ENCODE data around the gene TRABD2A. TPM values are rescaled to one million over a fixed set of nuclear protein-coding genes. Genes with fewer than 3 reads are reported as not detected.

The TRABD2A gene
- total RNA-seq, 1 donor from 2014 or later: 2.1 TPM

DNA sequence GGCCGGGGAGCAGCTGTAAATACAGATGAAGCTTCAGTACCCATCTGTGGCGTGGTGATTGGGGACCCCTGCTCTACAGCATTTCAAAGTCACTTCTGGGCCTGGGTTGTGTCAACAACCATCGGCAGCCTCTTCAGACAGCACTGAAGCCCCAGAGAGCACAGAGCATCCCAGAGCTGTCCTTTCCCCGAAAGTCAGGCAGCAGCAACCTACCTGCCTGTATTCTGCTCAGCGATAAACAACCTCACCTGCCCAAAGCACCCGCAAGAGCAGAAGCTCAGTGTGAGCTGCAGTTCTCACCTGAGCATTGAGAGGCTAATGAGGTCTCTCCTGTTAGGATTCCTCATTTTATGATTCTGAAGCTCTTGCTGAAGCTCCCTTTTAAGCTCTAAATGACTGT lies 19.3 kb downstream of the TRABD2A start:
- DNase-seq (ENCODE audit: low spot score): no peak
- ATAC-seq: no peak

DNA sequence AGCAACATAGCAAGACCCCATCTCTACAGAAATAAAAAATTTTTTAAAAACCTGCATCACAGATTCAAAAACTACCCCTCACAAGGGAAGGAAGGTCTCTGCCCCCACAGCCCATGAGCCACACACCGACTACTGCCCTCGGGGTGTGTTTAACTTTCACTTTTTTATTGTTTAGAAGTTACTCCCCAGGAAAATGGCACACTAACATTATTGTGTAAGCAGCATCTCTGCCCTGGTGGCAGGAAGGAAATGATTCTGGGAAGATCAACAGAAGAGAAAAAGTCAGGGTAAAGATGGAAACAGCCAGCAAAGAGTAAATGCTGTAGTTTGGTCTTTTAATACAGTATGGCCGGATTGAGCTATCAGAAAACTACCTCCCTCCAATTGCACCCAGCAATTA lies 21.9 kb downstream of the TRABD2A start:
- DNase-seq (ENCODE audit: low spot score): no peak
- ATAC-seq: no peak
- intact Hi-C loops (cut with DNase I): no loop called here

More for the DNA sequence above, 19.3 kb downstream of the TRABD2A start:
- intact Hi-C loops (cut with DNase I): no loop called here

DNA sequence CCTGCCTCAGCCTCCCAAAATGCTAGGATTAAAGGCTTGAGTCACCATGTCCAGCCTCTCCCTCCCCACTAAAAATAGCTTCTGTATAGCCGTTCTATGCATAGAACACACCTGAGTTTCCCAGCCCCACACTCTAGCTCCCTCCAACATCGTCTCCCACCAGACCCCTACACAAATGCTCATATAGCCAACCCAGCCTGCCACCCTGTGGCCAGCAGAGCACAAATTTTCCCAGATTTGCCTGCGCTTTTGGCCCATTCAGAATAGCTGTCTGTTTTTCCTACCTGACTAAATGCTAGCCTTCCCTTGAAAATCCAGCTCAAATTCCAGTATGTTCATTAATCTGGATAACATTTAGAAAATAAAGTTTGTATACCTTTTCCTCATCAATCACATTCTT lies 22.8 kb downstream of the TRABD2A start:
- DNase-seq (ENCODE audit: low spot score) (peak; percentile 19), ATAC-seq (no peak)
- intact Hi-C loops (cut with DNase I): no loop called here

DNA sequence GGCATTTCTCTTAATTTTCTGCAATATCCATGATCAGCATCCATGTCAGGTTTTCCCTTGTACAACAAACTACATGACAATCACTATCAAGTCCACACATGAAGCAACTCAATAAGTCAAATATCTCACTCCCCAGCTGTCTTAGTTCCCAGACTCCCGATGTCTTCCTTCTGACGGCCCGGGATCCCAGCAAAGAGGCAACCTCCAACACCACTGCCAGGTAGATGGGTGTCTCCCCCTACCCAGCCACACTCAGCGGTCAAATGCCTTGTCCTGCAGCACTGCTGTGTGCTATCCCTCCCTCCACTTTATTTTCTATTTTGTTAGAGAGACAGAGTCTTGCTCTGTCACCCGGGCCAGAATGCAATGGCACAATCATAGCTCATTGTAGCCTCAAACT lies 23.3 kb downstream of the TRABD2A start:
- intact Hi-C loops (cut with DNase I): no loop called here
- ATAC-seq (no peak), DNase-seq (ENCODE audit: low spot score) (peak; percentile 10)

DNA sequence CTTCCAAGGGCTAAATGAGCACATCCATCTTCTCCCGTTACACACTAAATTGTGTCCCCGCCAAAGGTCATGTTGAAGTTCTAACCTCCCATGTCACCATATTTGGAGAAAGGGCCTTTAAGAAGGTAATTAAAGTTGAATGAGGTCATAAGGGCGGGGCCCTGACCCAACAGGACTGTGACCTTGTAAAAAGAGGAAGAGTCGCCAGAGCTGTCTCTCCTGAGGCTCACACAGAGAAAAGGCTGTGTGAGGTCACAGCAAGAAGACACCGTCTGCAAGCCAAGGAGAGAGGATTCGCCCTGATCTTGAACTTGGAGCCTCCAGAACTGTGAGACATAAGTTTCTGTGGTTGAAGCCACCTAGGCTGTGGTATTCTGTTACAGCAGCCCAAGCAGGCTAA lies 24.1 kb downstream of the TRABD2A start:
- DNase-seq (ENCODE audit: low spot score): no peak
- intact Hi-C loops (cut with DNase I): no loop called here
- ATAC-seq: no peak

DNA sequence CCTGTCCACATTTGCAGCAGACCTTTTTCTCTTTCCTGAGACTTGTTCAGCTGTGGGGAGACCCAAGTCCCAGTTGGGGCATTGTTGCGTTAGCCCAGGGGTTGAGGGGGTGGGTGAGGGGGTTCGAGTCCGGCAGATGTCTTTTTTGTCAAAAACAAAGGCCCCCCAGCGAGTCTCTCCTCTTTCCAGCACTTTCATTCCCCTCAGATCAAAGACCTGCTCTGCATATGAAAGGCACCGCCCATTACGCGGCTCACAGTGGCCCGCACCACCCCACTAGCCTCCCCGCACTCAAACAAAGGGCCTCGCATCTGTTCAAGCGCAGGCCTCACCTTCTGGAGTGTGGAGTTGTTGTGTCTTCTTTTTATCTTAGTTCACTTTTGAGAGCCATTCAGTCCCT lies 25.2 kb downstream of the TRABD2A start:
- DNase-seq (ENCODE audit: low spot score): peak; percentile 8
- intact Hi-C loops (cut with DNase I): no loop called here
- no peak for ATAC-seq

DNA sequence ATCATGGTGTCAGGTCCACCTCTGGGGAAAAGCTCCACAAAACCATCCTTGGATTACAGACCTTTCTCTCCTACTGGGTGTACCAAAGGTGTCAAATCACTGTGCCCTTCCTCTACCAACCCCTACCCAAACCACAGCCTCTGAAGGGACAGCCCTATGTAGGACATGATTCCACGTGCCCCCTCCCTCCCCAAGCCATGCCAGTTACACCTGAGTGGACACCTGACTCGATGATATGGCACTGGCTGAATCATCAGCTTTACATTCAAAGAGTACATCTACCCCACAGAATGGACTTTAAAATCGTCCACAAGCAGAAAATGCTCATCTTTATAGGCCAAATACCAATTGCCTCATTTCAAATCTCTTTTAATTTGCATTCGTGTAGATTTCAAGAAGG lies 26.0 kb downstream of the TRABD2A start:
- intact Hi-C loops (cut with DNase I): no loop called here
- peak; percentile 21 for DNase-seq (ENCODE audit: low spot score)

DNA sequence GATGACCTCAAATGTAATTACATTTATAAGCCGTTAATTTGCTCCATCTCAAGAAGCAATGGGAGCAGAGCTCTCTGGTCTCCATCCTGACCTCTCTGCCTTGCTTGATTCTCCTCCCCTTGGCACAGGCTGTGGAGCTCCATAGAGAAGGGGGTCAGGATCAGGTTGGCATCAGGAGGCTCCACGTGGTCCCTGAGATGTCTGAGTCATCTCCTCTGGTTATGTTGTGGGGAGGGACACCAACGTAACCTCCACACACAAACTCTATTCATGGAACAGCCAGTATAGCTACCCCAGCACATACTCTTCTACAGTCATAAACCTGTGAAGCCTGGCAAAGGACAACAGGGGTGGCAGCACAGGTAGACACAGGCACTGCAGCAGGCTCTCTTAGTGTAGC lies 29.0 kb downstream of the TRABD2A start:
- intact Hi-C loops (cut with DNase I): no loop called here
- DNase-seq (ENCODE audit: low spot score): no peak
- ATAC-seq: no peak

More for the DNA sequence above, 26.0 kb downstream of the TRABD2A start:
- no peak for ATAC-seq

DNA sequence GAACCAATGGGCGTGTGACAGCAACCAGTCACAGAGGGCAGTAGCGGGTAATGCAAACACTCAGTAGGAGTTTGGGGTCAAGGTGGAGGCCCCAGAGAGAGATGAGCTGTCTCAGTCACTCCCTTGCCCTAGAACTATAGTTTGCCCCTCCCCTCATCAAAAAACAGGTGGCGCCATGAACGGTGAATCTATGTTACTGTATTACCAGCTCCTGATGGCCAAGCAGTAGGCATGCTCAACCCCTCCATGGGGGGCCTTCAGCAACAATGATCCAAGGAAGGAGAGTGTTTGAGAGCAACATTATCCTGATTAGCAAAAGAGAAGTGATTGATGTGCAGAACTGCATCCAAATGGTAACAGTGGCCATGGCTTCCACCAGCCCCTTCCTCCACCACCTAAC lies 30.4 kb downstream of the TRABD2A start:
- DNase-seq (ENCODE audit: low spot score): peak; percentile 25
- intact Hi-C loops (cut with DNase I): no loop called here
- ATAC-seq: no peak

DNA sequence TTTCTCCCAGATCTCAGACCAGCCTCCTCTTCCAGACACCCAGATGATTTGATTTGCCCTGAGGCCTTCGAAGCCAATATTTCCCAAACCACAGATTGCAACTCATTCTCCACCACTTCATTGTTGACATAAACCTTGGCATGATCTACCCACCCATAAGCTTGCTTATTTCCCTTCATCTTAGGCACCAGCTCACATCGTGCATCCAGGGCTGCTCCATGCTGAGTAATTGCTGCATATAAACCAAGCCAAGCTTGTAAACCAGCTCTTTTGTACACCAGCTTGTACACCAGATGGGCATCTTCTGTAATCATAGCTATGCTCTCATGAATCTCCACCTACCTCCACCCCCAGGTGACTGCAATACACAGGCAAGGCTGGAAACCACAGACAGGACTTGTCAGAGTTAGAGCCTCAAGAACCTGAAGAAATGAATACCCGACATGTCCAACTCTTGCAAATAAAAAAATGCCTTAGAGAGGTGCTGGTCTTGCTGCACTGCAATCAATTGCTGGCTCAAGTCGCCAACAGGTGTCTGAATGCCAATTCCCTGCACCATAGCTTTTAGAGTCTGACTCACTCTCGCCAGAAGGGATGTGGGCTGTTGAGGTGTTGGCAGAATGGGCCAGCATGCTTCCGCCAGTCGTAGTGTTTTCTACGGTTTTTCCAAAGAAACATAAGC lies 31.5 kb downstream of the TRABD2A start:
- intact Hi-C loops (cut with DNase I): no loop called here
- DNase-seq (ENCODE audit: low spot score) (peak; percentile 15), ATAC-seq (no peak)

DNA sequence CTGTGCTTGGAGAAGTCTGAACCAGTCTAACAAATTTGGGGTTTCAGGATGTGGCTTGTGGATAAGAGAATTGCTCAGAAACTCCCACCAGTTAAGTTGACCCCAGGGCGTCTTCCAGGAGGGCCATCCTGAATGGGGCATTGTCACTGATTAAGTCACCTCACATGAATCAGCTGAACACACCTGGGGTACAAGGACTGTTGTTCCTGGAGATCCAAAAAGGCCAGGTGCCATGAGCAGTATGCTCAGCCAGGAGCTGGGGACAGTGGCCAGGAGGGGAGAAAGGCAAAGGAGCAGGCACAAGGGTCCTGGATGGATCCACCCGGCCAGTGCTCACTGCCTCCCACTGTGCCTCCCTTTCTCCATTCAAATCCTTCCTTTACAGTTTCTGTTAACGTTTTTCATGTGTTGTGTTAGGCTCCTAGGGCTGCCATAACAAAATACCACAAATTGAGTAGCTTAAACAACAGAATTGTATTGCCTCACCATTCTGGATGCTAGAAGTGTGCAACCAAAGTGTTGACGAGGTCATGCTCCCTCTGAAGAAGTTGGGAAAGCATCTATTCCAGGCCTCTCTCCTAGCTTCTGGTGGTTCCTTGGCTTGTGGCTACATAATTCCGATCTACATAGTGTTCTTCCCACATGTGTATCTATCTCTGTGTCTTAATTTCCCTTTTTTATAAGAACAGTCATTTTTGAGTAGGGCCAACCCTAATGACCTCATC lies 33.4 kb downstream of the TRABD2A start:
- ATAC-seq: no peak
- intact Hi-C loops (cut with DNase I): no loop called here
- DNase-seq (ENCODE audit: low spot score): peak; percentile 30

DNA sequence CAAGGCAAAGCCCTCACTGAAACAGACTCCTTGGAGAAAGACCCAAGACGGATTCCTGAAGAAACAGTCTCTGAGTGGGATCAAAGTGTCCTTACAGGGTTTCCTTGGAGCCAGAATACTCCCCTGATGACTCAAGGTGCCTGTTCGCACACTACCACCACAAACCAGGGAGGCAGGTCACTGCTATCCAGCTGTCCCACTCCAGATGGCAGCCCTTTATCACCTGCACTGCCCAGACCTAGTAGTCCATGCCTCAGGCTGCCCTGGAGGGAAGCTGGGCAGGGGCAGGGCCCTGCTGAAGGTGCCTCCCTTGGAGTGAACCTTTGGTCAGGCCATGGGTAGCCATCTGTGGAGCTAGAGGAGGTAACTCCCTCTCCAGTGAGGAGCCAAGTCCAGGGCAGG lies 34.1 kb downstream of the TRABD2A start:
- ATAC-seq (no peak), DNase-seq (ENCODE audit: low spot score) (peak; percentile 40)
- intact Hi-C loops (cut with DNase I): no loop called here

DNA sequence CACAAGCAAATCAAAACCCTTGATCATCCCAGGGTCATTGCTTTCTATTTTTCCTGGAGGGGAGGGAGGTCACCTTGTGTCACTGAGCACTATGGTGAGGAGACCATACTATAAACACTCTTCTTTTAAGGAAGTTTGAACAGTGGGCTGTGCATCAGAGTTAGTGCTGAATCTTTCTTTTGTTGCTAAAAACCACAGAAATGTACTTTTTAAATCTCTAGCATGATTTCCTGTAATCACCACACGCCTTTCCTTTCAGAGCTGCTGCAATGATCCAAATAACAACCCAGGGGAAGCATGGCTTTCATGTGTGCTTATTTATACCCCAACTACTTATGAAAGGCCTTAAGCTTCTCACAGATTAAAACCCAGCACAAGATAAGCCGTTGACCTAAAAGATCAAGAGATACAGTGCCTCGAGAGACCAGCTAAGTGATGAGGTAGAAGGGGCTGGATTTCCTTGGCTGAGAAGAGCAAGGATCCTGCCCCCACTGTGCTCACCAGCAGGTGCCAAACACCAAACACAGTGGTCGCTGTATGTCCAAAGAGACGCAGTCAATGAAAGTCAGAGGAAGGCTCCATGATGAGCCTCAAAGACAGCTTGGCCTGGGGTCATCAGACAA lies 34.7 kb downstream of the TRABD2A start:
- ATAC-seq (peak; percentile 65), DNase-seq (ENCODE audit: low spot score) (peak; percentile 21)
- intact Hi-C loops (cut with DNase I): no loop called here

DNA sequence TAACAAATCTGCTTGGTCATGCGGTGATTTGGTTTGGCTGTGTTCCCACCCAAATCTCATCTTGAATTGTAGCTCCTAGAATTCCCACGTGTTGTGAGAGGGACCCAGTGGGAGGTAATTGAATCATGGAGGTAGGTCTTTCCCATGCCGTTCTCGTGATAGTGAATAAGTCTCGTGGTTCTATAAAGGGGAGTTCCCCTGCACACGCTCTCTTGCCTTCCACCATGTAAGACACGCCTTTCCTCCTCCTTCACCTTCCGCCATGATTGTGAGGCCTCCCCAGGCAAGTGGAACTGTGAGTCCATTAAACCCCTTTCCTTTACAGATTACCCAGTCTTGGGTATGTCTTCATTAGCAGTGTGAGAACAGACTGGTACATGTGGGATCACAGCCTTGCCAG lies 36.7 kb downstream of the TRABD2A start:
- intact Hi-C loops (cut with DNase I): no loop called here
- DNase-seq (ENCODE audit: low spot score) (peak; percentile 17), ATAC-seq (no peak)

DNA sequence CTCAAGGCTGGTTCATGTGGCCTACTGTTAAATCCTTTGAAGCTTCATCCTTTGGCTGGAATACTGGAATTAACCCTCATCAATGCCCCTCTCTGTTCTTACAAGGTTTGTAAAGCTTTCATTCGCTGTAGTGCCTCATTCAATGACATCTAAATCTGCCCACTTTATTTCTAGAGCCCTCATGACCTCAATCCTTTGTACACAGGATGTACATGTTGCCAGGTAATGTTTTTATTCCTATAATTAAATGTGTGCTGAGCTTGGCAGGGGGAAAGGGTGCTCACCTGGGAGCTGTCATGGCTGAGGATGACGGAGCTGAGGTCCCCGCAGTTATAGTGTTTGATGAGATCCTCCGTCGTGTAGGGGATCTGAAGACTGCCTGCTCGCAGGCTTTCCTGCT lies 39.3 kb downstream of the TRABD2A start:
- intact Hi-C loops (cut with DNase I): no loop called here
- DNase-seq (ENCODE audit: low spot score) (no peak), ATAC-seq (no peak)

DNA sequence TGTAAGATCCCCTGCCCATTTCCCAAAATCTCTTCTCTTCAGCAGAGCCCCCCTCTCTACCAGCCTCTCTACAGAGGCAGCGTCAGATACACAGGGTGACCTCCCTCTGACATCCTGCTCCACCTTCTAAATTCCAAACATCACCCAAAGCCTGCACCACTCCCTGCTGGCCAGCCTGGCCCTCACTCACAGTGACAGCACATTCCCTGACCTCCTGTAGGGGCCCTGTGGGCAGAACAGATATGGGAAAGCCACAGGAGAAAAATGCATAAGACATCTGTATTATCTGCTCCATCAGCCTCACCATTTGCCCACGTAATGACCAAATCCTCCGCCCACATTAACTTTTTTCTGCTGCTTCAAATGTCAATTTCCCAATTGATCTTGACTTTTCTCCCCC lies 40.6 kb downstream of the TRABD2A start:
- intact Hi-C loops (cut with DNase I): no loop called here
- ATAC-seq (no peak), DNase-seq (ENCODE audit: low spot score) (peak; percentile 10)

DNA sequence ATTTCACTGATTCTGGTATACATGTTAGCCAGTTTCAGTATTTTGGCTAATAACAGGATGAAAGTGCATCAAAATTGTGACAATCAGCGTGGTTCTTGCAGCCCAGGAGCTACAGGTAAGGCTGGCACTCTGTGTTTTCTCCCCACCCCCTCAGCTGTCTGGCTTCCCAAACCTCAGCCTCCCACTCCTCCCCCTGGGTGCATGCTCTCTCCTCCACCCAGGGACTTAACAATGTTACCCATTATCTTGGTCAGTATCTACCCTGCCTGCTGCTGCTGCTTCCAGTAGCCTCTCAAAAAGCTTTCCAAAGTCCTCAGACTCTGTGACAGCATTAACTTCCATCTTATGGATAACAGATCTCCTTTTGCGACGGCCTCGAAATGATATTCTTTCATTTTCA lies 41.0 kb downstream of the TRABD2A start:
- intact Hi-C loops (cut with DNase I): no loop called here
- ATAC-seq (no peak), DNase-seq (ENCODE audit: low spot score) (no peak)

DNA sequence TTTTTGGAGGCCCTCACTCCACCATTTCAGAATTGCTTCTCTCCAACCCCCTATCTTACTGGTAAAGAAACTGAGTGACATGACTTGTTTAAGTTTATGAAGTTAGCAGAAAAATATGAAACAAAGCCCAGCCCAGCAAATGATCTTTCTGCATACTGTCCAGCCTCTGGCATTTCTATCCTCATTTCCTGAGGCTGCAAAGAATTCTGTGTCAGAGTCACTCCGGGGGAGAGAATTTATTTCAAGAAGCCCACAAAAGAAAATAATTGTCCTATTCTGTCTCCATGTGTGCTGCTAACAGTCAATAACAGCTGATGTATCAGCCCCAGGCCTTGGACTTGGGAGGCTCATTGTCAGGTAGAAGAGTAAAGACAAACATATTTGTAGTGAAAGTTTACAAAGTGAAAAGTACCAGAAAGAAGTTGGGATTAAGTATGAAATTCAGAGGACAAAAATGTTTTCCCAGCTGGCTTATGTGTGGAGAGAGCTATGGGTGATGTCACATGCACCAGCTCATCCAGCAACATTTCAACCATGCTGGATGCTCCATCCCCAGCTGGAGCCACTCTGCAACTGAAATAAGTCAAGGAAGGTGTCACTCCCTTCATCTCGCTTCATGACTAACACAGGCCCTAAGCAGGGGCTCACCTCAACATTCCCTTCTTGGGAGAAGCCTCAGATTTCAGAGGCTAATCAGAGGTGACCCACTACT lies 42.3 kb downstream of the TRABD2A start:
- DNase-seq (ENCODE audit: low spot score): no peak
- intact Hi-C loops (cut with DNase I): no loop called here
- no peak for ATAC-seq

DNA sequence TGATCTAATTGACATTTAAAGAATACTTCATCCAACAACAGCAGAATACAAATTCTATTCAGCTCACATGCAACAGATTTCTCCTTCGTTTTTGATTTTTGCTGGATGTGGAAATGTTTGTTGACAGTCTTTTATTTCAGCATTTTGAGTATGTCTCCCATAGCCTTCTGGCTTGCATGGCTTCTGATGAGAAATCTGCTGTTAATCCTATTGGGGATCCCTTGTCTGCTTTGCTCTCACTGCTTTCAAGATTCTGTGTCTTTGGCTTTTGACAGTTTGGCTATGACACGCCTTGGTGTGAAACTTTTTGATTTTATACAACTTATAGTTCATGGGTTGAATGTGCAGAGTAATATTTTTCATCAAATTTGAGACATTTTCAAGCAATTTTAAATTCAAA lies 44.7 kb downstream of the TRABD2A start:
- no peak for ATAC-seq
- DNase-seq (ENCODE audit: low spot score): no peak
- intact Hi-C loops (cut with DNase I): no loop called here
